Myocyte (in vitro differentiated cells): ENCODE measurements around the gene TNNT3. TPM values are rescaled to one million over a fixed set of nuclear protein-coding genes. Genes with fewer than 3 reads are reported as not detected.
"Not testable (repeated sequence)": the region's sequence is repeated elsewhere in the genome, so short reads cannot be mapped to it uniquely, and the experiment has no call there.

Experiments used
- DNase-seq: peaks from one replicate; pipeline ENCODE4 v3.0.0-alpha.2; 2012; ENCODE audit warnings: low read depth
- total RNA-seq: library from RNA; depleted of rRNA; stranded (reverse); fragments of >200 nt; gene quantifications from 2 replicates; pipeline ENCODE4 v1.2.3, GENCODE V29; 2014

The TNNT3 gene
- total RNA-seq, 1 donor from 2014 or later = 2,000 TPM

- DNase-seq = no peak
These were observed 38.6 kb upstream of the TNNT3 start for GRCh38 chr11:1880746-1881441.

DNA sequence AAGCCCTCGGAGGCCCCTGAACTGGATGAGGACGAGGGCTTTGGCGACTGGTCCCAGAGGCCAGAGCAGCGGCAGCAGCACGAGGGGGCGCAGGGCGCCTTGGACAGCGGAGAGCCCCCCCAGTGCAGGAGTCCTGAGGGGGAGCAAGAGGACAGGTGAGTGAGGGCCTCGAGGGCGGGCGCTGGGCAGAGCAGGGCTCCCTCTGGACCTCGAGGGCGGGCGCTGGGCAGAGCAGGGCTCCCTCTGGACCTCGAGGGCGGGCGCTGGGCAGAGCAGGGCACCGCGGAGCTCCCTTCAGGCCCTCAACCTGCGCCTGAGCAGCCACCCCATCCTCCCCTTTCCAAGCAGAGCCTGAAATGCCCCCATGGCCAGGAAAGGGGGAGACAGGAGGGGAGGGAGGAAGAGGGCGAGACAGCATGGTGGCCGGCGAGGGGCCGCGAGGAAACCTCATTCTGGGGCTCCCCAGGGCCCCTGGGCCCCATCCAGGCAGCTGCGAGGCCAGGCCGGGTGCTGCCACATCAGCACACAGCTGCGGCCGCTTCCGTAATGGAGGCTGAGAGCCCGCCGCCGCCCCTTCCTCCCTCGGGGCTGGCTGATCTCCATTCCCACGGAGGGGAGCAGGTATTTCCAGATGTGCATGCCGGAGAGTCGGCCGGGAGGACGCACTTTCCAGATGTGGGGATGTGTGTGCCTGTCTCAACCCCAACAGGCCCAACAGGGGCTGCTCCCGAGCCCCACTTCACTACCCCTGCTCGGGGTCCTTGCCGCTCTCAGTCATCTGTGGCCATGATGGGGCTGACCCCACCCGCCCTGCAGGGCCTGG is 37.9 kb upstream of the TNNT3 start:
- DNase-seq = no peak

- peak; percentile 76 for DNase-seq
These were observed 37.0 kb upstream of the TNNT3 start for GRCh38 chr11:1882265-1883238.

DNA sequence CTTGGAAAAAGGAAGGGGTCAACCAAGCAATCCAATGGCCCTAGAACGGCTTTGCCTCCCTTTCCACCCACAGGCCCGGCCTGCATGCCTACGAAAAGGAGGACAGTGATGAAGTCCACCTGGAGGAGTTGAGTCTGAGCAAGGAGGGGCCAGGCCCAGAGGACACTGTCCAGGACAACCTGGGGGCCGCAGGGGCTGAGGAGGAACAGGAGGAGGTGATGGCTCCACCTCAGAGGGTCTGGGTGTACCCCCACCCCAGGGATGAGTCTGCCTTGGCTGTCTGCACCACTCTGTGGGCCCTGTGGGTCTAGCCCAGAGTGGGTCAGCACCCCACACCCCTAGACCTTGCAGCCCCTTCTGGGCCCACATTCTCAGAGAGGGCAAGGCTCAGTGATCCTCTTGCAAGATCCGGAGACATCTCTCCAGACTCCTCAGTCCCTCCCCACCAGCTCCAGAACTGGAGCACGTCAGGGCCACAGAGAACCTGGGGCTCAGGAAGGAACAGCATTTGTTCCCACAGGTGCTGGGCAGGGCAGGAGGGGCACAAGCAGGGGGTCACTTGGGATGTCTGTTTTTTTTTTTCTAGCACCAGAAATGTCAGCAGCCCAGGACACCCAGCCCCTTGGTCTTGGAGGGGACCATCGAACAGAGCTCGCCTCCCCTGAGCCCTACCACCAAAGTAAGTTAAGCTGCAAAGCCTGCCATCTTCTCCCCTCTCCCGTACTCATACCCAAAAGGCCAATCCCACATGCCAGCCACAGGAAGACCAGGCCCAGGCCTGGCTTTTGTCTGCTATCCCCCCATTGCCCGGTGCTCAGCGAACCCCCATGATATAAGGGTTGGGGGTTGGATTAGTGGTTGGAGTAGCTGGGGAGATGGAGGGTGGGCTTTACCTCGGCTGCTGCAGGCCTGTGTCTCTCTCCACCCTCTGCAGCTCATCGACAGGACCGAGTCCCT is 35.9 kb upstream of the TNNT3 start:
- no peak for DNase-seq

- no peak for DNase-seq
These were observed 35.2 kb upstream of the TNNT3 start for GRCh38 chr11:1884303-1884700.

DNA sequence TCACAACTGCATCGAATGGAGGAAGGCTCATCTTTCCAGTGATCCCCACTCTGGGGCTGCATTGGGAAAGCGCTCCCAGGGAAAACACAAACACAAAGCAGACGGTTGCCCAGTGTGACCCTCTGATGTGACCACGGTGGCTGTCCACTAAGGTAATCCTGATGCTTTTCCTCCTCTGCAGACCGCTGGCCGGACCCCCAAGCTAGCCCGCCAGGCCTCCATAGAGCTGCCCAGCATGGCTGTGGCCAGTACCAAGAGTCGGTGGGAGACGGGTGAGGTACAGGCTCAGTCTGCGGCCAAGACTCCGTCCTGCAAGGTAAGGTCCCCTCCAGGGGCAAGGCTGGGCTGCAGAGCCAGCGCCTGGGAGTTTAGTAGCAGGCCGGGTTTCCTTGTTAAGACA is 33.0 kb upstream of the TNNT3 start:
- not testable (repeated sequence) for DNase-seq

GRCh38 chr11:1887451-1888346 is 31.8 kb upstream of the TNNT3 start:
- DNase-seq = peak; percentile 91

DNA sequence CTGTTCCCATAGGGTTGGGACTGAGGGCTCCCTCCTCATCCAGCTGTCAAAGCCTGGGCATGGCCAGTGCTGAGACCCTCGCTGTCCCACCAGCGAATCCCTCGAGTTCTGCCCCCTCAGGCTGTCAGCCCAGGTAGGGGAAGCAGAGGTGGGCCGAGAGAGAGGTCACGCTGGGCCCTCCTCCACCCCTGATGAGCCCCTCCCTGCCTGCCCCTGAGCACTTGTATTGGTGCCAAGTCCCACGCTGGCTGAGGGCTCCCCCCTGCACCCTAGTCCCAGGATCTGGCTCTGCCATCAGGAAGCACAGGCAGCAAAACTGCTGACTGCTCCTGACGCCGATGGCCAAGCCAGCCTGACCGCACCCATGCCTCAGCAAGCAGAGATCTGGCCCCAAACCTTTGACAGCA is 31.2 kb upstream of the TNNT3 start:
- DNase-seq = no peak

GRCh38 chr11:1888811-1889210 is 30.7 kb upstream of the TNNT3 start:
- DNase-seq = no peak

DNA sequence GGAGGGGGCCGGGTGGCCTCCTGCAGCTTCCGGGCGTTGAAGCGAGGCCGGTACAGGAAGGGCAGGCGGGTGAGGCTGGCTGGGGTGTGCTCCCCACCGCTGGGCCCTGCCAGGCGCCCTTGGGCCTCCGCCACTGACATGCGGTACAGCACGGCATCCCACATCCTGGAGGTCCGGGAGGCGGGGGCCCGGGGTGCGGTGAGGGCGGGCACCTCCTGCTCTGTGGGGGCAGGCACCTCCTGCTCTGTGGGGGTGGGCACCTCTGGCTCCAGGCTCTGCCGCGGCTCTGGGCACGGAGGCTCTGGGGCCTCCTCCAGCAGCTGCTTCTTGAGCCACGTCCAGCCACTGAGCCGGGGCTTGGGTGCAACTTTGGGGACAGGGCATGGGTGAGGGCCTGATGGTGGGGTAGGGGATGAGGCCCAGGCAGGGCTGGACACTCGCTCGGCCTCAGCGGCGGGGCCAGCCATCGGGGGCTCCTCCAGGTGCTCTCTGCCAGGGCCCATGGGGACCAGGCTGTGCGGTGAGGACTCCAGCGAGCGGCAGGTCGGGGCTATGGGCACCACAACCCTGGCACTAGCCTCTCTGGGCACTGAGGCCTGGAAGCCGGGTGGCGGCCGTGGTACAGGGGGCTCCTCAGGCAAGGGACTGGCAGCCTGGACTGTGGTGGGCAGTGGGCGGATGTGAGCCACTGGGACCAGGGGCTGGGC is 30.1 kb upstream of the TNNT3 start:
- no peak for DNase-seq

- no peak for DNase-seq
These were observed 29.3 kb upstream of the TNNT3 start for GRCh38 chr11:1889941-1890855.

DNA sequence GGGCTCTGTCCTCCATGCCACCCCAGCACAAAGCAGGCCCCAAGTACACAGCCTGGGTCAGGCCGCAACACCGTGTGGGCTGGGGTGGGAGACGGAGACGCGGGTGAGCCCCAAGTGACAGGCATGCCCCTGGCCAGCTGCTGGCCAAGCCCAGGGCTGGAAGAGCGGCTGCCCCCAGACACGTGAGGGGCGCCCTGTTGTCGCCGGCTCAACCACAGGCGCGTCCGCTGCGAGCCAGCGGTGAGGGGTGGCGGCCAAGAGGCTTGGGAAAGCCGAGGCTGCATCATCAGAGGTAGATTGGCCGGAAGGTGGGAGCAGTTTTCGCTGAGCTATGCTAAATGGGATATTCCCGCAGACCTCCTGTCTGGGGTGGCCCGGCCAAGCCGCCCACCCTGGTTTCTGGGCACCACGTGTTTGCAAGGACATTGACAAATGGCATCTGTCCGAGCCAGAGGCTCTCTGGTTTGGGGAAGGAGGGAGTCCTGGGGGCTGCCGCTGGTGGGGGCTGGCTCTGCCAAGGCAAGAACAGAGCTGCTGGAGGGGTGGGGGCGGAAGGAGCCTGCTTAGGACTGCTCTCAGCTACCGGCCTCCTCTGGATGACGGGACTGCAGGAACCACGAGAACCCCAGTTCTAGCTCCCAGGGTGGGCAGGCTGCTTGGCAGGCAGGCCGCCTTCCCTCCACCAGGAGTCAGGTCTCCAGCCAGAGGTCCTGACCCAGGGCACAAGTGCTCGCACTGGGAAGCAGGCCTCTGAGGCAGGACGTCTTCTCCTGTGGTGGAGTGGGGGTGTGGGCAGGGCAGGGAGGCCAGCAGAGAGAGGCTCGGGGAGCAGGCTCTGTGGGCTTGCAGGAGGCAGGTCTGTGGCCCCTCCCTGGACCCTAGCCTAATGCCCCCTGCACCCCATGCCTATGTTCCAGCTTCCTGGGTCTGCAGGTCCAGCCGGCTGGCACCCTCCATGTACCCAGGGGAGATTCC is 28.4 kb upstream of the TNNT3 start:
- no peak for DNase-seq

GRCh38 chr11:1891831-1892115 is 27.7 kb upstream of the TNNT3 start, which contains the start of gene PRR33:
Gene PRR33 (minus strand): TSS chr11:1891895. CDS start chr11:1890584, 1,311 bp downstream.
- no peak for DNase-seq

DNA sequence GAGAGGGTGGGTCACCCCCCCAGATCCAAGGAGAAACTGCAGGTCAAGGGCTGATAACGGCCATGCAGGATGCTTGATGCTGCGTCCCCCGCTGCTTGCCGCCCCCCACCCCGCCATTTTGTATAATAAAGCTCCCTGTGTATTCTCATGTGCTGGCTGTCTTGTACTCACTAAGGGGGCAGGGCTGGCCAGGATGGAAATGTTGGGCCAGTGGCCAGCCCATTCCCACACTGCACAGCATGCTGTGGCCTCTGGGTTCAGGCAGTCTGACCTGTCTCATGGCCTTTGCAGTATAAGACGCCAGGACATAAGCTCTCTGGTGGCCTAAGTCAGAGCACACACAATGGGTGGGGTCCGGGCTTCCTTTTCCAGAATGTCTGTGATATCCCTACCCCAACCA is 27.4 kb upstream of the TNNT3 start:
- DNase-seq = no peak

DNA sequence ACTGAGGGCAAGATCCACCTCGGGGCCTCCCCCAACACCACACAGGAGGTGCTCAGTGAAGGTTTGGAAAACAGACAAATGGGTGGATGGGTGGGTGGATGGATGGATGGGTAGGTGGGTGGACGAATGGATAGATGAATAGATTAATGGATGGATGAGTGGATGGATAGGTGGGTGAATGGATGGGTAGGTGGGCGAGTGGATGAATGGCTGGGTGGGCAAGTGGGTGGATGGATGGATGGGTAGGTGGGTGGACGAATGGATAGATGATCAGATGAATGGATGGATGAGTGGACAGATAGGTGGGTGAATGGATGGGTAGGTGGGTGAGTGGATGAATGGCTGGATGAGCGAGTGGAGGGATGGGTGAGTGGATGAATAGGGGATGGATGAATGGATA is 26.9 kb upstream of the TNNT3 start:
- DNase-seq = no peak

GRCh38 chr11:1893581-1894359 is 25.7 kb upstream of the TNNT3 start:
- DNase-seq = no peak
